GM19328 (cell line): ENCODE measurements around the gene DIP2C.
"Not testable (repeated sequence)": the region's sequence is repeated elsewhere in the genome, so short reads cannot be mapped to it uniquely, and the experiment has no call there.

Experiments used
- ATAC-seq: cut with Tn5 transposase; IDR thresholded peaks from one replicate; pipeline ENCODE4 v1.9.1; 2021; ENCODE audit warnings: mild to moderate bottlenecking, moderate library complexity; ENCODE audit not compliant: unreplicated experiment

The DIP2C gene

GRCh38 chr10:600876-601659 lies 88.4 kb downstream of the DIP2C start:
- no peak for ATAC-seq

DNA sequence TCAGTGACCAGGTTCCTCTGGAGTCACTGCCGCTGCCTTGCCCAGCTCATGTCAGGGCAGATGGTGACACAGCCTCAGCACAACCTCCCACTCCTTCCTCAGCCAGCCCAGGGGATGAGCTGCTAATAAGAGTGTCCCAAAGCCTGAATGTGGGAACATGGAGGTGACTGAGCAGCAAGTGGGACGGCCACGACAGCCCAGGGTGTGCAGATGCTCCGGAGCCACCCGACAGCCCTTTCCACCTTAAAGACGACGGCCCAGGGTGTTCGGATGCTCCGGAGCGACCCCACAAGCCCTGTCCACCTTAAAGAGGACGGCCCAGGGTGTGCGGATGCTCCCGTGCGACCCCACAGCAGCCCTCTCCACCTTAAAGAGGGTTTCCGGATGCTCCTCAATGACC lies 89.2 kb downstream of the DIP2C start:
- ATAC-seq, result no peak

DNA sequence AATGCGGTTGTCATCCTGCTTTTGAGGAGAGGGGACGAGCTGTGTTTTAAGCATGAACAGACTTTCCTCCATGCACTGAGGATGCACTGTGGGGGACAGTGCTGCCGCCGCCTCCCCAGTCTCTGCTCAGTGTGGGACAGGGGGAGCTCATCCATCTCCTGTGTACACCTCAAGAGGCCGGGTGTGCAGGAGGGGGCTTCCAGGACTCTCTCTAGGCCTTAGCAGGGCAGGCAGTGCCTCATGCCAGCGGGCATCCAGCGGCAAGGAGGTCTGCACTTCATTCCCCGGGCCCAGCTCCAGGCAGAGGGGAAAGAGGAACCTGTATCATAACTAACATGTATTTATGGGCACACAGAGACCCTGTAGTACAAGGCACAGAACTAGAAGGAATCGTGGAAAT lies 89.7 kb downstream of the DIP2C start:
- no peak for ATAC-seq

DNA sequence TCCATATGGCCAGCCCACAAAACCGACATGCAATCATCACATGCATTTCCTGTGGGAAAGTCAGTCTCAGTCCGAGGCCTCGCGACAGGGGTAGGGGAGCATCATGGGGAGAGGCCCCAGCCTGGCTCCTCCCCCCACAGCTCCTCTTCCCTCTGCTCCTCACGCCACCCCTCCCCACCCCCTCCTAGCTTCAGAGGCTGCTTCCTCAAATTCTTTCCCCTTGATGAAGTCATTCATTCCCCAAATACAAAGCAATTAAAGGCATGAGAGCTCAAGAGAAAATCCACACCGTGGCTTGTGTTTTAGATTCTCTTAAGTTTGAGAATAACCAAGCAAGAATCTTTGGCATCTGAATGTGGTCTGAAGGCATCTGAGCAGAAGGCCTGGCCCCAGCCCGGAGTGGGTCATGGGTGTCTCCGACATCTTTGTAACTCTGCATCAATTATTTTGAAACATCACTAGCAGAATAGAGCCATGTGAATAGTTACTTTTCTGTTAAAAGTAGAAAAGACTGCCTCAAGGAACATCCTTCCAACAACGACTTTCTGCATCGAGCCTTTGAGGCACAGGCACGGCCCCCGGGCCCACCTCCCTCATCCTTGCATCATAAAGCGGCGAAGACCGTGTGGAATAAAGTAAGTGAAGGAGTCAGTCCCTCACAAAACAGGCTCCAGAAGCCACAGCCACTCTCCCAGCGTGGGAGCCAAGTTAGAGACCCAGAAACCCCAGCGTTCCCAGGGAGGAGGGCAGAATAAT lies 90.9 kb downstream of the DIP2C start:
- ATAC-seq, result no peak

DNA sequence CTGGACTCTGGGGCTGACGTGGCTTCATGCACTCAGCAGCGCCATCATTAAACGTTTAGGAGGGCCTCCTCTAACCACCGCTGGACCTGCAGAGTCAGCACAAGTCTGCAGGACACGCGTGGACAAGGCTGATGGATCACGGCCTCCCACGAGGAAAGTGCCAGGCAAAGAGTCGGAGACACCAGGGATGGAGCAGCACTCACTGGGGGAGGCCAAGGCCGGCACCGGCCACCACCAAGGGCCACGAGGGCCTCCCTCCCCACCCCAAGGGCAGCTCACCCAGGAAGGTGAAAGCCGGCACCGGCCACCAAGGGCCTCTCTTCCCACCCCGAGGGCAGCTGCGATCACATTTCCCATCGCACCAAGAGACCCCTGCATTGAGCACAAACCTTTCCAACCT lies 91.5 kb downstream of the DIP2C start:
- ATAC-seq, result no peak

DNA sequence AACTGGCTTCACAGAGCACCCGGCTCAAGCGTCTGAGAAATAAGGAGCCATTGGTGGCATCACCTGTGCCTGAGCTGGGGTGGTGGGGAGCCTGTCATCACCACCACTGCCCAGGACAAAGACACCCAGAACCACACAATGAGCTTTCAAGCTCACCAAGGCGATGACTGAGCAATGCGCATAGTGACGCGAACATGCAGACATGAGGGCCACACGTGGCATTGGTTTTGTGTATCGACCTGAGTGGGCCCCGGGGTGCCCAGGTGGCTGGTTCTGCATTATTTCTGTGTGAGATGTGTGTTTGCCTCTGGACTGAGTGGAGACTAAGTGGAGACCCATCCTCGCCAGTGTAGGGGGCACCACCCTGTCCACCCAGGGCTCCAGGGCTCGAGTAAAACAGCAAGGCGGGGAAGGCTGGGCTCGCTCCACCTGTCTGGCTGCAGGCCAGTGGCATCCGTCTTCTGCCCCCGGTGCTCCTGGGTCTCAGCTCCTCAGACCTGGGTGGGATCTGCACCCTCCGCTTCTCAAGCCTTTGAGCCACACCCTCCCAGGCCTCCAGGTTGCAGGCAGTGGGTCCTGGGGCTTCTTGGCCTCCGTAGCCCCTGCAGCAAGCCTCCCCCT lies 92.6 kb downstream of the DIP2C start:
- no peak for ATAC-seq

DNA sequence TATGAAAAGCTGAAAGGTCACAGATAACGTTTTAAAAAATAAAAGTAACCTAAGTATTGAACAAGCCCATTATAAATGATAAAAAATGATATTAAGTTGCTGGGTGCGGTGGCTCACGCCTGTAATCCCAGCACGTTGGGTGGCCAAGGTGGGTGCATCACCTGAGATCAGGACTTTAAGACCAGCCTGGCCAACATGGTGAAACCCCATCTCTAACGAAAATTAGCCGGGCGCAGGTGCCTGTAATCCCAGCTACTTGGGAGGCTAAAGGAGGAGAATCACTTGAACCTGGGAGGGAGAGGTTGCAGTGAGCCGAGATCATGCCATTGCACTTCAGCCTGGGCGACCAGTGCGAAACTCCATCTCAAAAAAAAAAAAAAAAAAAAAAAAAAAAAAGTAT lies 93.3 kb downstream of the DIP2C start:
- ATAC-seq, result not testable (repeated sequence)

- ATAC-seq, result no peak
Measured at GRCh38 chr10:595473-595872, 94.0 kb downstream of the DIP2C start.

DNA sequence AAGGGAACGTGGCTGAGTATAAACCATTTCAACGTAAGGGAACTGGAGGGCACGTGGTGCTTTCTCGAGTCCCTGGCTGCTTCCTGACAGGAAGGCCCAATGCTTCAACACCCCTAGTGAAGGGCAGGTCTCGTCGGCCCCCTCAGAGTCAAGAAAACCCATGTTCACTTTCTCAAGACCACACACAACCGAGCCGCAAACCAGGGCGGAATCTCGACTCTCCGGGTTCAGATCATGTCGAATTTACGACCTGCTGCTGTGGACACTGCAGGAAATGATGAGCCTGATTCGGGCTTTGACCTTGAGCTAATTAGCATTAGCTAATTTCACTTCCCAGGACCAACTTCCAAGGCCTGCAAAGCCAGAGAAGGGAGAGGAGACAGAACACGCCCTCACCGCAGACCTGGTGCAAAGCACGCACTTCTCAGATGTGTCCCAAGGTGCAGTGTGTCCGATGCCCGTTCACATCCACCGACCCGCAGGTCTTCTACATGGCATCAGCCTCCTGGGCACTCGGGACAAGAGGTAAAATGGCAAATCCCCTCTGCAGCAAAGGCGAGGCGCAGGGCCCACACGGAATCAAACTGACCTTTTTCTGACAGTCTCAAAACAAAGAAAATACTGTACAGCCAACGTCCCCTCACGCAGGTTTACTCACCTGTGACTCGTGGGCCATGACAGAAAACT lies 94.7 kb downstream of the DIP2C start:
- no peak for ATAC-seq

DNA sequence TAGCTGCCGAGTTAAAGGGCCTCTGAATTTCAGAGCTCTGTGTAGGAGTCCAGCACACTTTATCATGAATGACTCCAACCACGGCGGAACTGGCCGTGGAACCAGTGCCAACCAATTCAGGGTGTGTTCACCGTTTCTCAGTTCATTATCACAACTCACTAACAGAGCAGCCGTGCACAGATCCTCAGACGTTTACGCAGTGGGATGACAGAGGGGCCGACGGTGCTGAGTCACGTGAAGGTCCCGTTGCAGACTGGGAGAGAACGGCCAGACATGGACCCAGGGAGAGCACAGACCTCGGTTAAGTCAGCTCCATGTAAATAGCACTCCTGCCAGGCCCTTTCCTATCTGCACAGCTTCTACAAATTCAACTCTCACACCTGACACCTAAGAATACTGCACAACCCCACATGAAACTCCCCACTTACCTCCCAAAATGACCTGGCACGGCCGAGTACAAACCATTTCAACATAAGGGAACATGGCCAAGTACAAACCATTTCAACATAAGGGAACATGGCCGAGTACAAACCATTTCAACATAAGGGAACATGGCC lies 95.5 kb downstream of the DIP2C start:
- ATAC-seq, result no peak

- no peak for ATAC-seq
Measured at GRCh38 chr10:593421-593820, 96.0 kb downstream of the DIP2C start.

DNA sequence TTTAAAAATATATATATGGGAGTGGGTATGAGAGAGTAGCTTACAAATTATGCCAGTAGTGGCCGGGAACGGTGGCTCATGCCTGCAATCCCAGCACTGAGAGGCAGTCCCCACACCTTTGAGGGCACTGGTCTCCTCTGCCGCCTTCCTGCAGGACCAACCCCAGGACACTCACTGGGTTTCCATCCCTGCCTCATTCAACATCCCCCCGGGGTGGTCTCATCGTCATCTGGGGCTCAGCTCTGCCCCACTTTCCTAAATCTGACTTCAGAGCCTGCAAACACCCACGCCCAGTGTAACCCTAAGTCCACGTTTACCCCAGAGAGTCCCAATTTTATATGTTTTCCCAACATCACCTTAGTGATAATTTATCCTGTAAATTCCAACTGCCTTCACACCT lies 96.5 kb downstream of the DIP2C start:
- no peak for ATAC-seq

DNA sequence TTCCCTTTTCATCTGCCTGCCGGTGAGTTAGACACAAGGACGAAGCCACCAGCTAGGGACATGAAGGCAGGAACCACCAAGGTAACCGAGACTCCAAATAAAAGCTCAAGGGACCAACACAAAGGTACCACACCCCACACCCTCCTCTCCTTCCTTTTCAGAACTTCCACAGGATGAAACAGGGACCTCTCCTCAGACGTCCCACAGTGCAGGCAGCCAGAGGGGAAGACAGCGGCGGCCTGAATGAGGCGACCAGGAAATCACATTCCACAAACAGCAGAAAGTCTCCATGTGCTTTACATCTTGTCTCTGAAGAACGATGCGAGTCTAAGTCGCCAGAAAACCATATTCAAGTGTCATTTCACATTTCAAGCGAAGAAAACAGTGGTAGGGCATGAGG lies 97.8 kb downstream of the DIP2C start:
- ATAC-seq, result no peak

DNA sequence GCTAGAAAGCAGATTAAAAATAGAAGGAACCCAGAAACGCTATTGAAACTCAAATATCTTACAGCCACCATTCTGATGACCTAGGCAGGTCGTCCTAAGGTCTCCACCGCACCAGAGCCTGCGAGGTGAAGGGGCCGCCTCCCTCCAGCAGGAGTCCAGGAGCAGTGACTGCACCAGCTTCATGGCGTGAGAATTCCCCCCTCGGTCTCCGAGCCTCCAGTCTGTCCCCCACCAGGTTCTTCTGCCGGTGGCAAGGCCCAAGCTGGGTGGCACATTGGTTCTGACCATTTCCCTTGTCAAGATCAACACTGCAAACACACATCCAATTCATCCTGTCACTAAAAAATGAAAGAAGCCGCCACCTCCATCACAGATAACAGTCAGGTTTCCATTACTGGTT lies 98.7 kb downstream of the DIP2C start:
- ATAC-seq, result no peak

GRCh38 chr10:589961-590680 lies 99.3 kb downstream of the DIP2C start:
- ATAC-seq, result no peak

- ATAC-seq, result no peak
Measured at GRCh38 chr10:588246-589165, 101.0 kb downstream of the DIP2C start.

- no peak for ATAC-seq
Measured at GRCh38 chr10:586716-587115, 102.8 kb downstream of the DIP2C start.

GRCh38 chr10:586151-586550 lies 103.3 kb downstream of the DIP2C start:
- no peak for ATAC-seq

DNA sequence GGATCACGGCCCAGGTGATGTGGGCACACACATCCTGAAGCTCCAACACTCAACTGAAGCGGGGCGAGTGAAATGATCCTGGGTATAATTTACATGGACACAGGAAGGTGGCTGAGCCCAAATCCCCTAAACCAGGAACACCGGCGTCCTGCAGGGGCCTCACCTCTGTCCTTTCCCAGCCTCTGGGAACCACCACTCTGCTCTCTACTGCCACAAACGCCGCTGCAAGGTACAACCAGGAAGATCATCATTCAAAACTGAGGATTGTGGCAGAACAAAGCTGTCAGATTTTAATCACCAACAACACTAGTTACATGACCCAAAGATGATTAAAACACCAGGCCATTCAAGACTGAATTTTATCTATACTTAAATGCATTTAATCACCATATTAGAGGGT lies 104.0 kb downstream of the DIP2C start:
- ATAC-seq, result no peak
